H1 (cell line): ENCODE results near the gene RNF130. TPM values are rescaled to one million over a fixed set of nuclear protein-coding genes. Genes with fewer than 3 reads are reported as not detected.

Experiments
- CTCF ChIA-PET: fragments of 300-600 bp; sonication (Branson Sonifier 250); formaldehyde crosslinking; loops from one replicate; lab custom pipeline; 2021; ENCODE audit not compliant: partially characterized antibody; lab: Charles Lee
- POLR2A ChIA-PET: fragments of 300-600 bp; sonication (Branson Sonifier 250); formaldehyde crosslinking; loops from one replicate; lab custom pipeline; 2021; ENCODE audit warnings: inconsistent platforms; ENCODE audit not compliant: partially characterized antibody; lab: Charles Lee
- DNase-seq, 2 experiments: peaks; one replicate each; pipeline versions ENCODE4 v3.0.0 to v3.0.0-alpha.2; 2010 to 2022; ENCODE audit warnings: low spot score in 2 of 2, low read depth in 1 of 2, mixed read lengths in 1 of 2
- FAIRE-seq: peaks from 2 replicates; lab custom pipeline; 2011; peaks lifted over from hg19 to GRCh38; lab: Jason Lieb, UNC
- H2AFZ ChIP-seq: 2 replicates; pipeline ENCODE4 v1.8.1; 2012; ENCODE audit warnings: low read length, inconsistent platforms
- H2AK5ac ChIP-seq: 2 replicates; pipeline ENCODE4 v1.6.1; 2013; ENCODE audit warnings: low read depth, low read length
- H2BK120ac ChIP-seq: replicated peaks from 2 replicates; pipeline ENCODE3; 2013; ENCODE audit warnings: low read depth, low read length, inconsistent platforms
- H2BK12ac ChIP-seq: 2 replicates; pipeline ENCODE4 v1.6.1; 2013; ENCODE audit warnings: low read depth, low read length
- H2BK15ac ChIP-seq: 2 replicates; pipeline ENCODE4 v1.6.1; 2013; ENCODE audit warnings: low read length
- H2BK20ac ChIP-seq: 2 replicates; pipeline ENCODE4 v1.6.1; 2013; ENCODE audit warnings: low read length
- H2BK5ac ChIP-seq: 2 replicates; pipeline ENCODE4 v1.6.1; 2013; ENCODE audit warnings: low read depth, low read length
- H3K14ac ChIP-seq: 2 replicates; pipeline ENCODE4 v1.6.1; 2013; ENCODE audit warnings: inconsistent platforms; ENCODE audit not compliant: insufficient read length
- H3K18ac ChIP-seq: 2 replicates; pipeline ENCODE4 v1.6.1; 2013; ENCODE audit warnings: low read length; ENCODE audit errors: extremely low read depth
- H3K23ac ChIP-seq: 2 replicates; pipeline ENCODE4 v1.6.1; 2013; ENCODE audit warnings: inconsistent platforms; ENCODE audit not compliant: insufficient read length
- H3K23me2 ChIP-seq: 2 replicates; pipeline ENCODE4 v1.6.1; 2013; ENCODE audit warnings: low read depth, low read length
- H3K27ac ChIP-seq: 2 replicates; pipeline ENCODE4 v1.6.1; 2011; ENCODE audit warnings: low read depth, low read length, inconsistent platforms
- H3K27me3 ChIP-seq, 4 experiments: replicated peaks in 1 of 4; 1 replicate in 1 of 4; 2 replicates in 3 of 4; pipeline versions ENCODE4 v1.6.1 to v1.8.1; 2011 to 2013; ENCODE audit warnings: low read length in 3 of 4, mild to moderate bottlenecking in 3 of 4, inconsistent platforms in 2 of 4, mixed read lengths in 2 of 4, moderate library complexity in 1 of 4; ENCODE audit not compliant: control insufficient read depth in 3 of 4, insufficient read depth in 3 of 4; ENCODE audit errors: extremely low read depth in 1 of 4
- H3K36me3 ChIP-seq, 4 experiments: 2 replicates each; pipeline versions ENCODE4 v1.6.1 to v1.8.1; 2011 to 2013; ENCODE audit warnings: mild to moderate bottlenecking in 4 of 4, low read length in 3 of 4, moderate library complexity in 2 of 4, control low read depth in 1 of 4, inconsistent platforms in 1 of 4; ENCODE audit not compliant: insufficient read depth in 4 of 4, control insufficient read depth in 2 of 4
- H3K4ac ChIP-seq: replicated peaks from 2 replicates; pipeline ENCODE3; 2013; ENCODE audit warnings: low read length, low read depth, mixed read lengths, inconsistent platforms; ENCODE audit not compliant: insufficient read length
- H3K4me1 ChIP-seq, 4 experiments: replicated peaks in 1 of 4; 1 replicate in 1 of 4; 2 replicates in 3 of 4; pipeline versions ENCODE4 v1.6.1 to v1.8.1; 2011 to 2013; ENCODE audit warnings: low read length in 3 of 4, inconsistent platforms in 2 of 4, mixed read lengths in 1 of 4; ENCODE audit not compliant: insufficient read depth in 4 of 4, control insufficient read depth in 3 of 4
- H3K4me2 ChIP-seq, 2 experiments: 2 replicates each; pipeline versions ENCODE4 v1.6.1 to v1.8.1; 2011 to 2013; ENCODE audit warnings: low read depth in 2 of 2, low read length in 2 of 2, control low read depth in 1 of 2, inconsistent platforms in 1 of 2, mild to moderate bottlenecking in 1 of 2; ENCODE audit not compliant: insufficient read depth in 1 of 2
- H3K4me3 ChIP-seq, 4 experiments: fragments of 200-600, 300-600 bp in 1 of 4; sonication (generic), shearing (Covaris generic), sonication (Bioruptor Twin) in 1 of 4; 2 replicates each; pipeline versions ENCODE4 v1.5.1 to v1.8.1; 2011 to 2016; ENCODE audit warnings: low read length in 4 of 4, low read depth in 3 of 4, control low read depth in 2 of 4, inconsistent platforms in 2 of 4, mild to moderate bottlenecking in 2 of 4, mixed read lengths in 1 of 4, moderate library complexity in 1 of 4; ENCODE audit not compliant: insufficient read depth in 2 of 4; ENCODE audit errors: extremely low read depth in 1 of 4
- H3K56ac ChIP-seq: replicated peaks from 2 replicates; pipeline ENCODE3; 2013; ENCODE audit warnings: low read depth, mild to moderate bottlenecking, mixed read lengths, low read length, inconsistent platforms; ENCODE audit not compliant: insufficient read length
- H3K79me1 ChIP-seq: 2 replicates; pipeline ENCODE4 v1.6.1; 2013; ENCODE audit warnings: low read depth, low read length, control low read depth
- H3K79me2 ChIP-seq, 2 experiments: 2 replicates each; pipeline versions ENCODE4 v1.6.1 to v1.8.1; 2012 to 2013; ENCODE audit warnings: low read length in 2 of 2, mild to moderate bottlenecking in 2 of 2, inconsistent platforms in 1 of 2; ENCODE audit not compliant: insufficient read depth in 2 of 2, control insufficient read depth in 1 of 2
- H3K9ac ChIP-seq, 4 experiments: replicated peaks in 1 of 4; 1 replicate in 1 of 4; 2 replicates in 3 of 4; pipeline versions ENCODE4 v1.6.1 to v1.8.1; 2011 to 2013; ENCODE audit warnings: low read depth in 3 of 4, low read length in 3 of 4, control low read depth in 2 of 4, mild to moderate bottlenecking in 2 of 4, moderate library complexity in 2 of 4, inconsistent platforms in 1 of 4; ENCODE audit errors: extremely low read depth in 1 of 4
- H3K9me3 ChIP-seq, 2 experiments: 2 replicates each; pipeline versions ENCODE4 v1.6.1 to v1.8.1; 2012 to 2013; ENCODE audit warnings: mild to moderate bottlenecking in 2 of 2, moderate library complexity in 2 of 2, control low read depth in 1 of 2, inconsistent platforms in 1 of 2, low read depth in 1 of 2, low read length in 1 of 2, mixed read lengths in 1 of 2; ENCODE audit not compliant: insufficient read depth in 2 of 2
- H4K20me1 ChIP-seq, 2 experiments: replicated peaks in 1 of 2; 2 replicates each; pipeline versions ENCODE3 to v1.8.1; 2011 to 2013; ENCODE audit warnings: inconsistent platforms in 2 of 2, low read length in 2 of 2, mild to moderate bottlenecking in 1 of 2; ENCODE audit not compliant: insufficient read depth in 2 of 2, control insufficient read depth in 1 of 2
- H4K5ac ChIP-seq: 2 replicates; pipeline ENCODE4 v1.6.1; 2013; ENCODE audit warnings: low read length, low read depth, mixed read lengths, inconsistent platforms; ENCODE audit not compliant: insufficient read length
- H4K8ac ChIP-seq: 2 replicates; pipeline ENCODE4 v1.8.0; 2013; ENCODE audit warnings: mild to moderate bottlenecking, moderate library complexity, low read length, inconsistent platforms; ENCODE audit not compliant: insufficient read depth; ENCODE audit errors: extremely low read depth
- H4K91ac ChIP-seq: replicated peaks from 2 replicates; pipeline ENCODE3; 2013; ENCODE audit warnings: low read length, mixed read lengths, inconsistent platforms; ENCODE audit not compliant: insufficient read length
- CBX5 ChIP-seq: fragments of 300-800, 300-1000 bp; sonication (generic); IDR thresholded peaks from 2 replicates; pipeline ENCODE4 v1.7.1; 2016; ENCODE audit warnings: antibody characterized with exemption, low read length, low read depth
- CHD1 ChIP-seq: IDR thresholded peaks from 2 replicates; pipeline ENCODE4 v1.6.1; 2012; ENCODE audit warnings: low read depth, low read length, improper control_type of control experiment
- CREB1 ChIP-seq: IDR thresholded peaks from 2 replicates; pipeline ENCODE4 v1.6.1; 2012; ENCODE audit warnings: inconsistent platforms
- TCF12 ChIP-seq: IDR thresholded peaks from 2 replicates; pipeline ENCODE4 v1.6.1; 2011; ENCODE audit warnings: low read depth, mild to moderate bottlenecking, low read length
- WGBS, 2 experiments: shearing (Covaris generic) in 1 of 2; methylation state at CpG; one replicate each; pipeline versions ENCODE4 v1.1.6 to v1.1.7; 2013 to 2015; ENCODE audit warnings: low lambda C conversion rate in 2 of 2, mixed read lengths in 2 of 2, inconsistent platforms in 1 of 2, low coverage in 1 of 2, missing lambda C conversion rate in 1 of 2; ENCODE audit not compliant: insufficient replicate concordance in 2 of 2, insufficient coverage in 1 of 2, insufficient read length in 1 of 2; ENCODE audit errors: extremely low coverage in 1 of 2, missing lambda C conversion rate in 1 of 2; 5-methylcytosine and 5-hydroxymethylcytosine counted together
- polyA plus RNA-seq, 7 experiments: library from polyadenylated mRNA; depleted of rRNA in 3 of 7; stranded (reverse) in 5 of 7; unstranded in 2 of 7; fragments of >200 nt in 5 of 7; fragments of 200-250 nt in 2 of 7; gene quantifications; 1 replicate in 5 of 7; 2 replicates in 1 of 7; 4 replicates in 1 of 7; pipeline versions ENCODE4 v1.2.1 to v1.2.3, GENCODE V29; 2011 to 2013; ENCODE audit warnings: missing spikeins in 2 of 7, mixed read lengths in 2 of 7
- total RNA-seq: library from RNA; stranded (reverse); fragmentation: NEBNext Ultra II Directional; extraction: Animal tissue kit (Norgen Biotek cat#: 25700); gene quantifications from 2 replicates; pipeline ENCODE4 v1.2.1, GENCODE V29; 2021
- TF ChIP-seq, protein P1 (sequence below): IDR thresholded peaks from 2 replicates; pipeline ENCODE4 v1.6.1; 2012; ENCODE audit warnings: inconsistent platforms

The RNF130 gene
- total and polyA plus RNA-seq, 2 of the 8 experiments (the other 6 are each of a cell fraction or from before 2014, with no cell fraction given) = 65.1 to 70.0 TPM

DNA sequence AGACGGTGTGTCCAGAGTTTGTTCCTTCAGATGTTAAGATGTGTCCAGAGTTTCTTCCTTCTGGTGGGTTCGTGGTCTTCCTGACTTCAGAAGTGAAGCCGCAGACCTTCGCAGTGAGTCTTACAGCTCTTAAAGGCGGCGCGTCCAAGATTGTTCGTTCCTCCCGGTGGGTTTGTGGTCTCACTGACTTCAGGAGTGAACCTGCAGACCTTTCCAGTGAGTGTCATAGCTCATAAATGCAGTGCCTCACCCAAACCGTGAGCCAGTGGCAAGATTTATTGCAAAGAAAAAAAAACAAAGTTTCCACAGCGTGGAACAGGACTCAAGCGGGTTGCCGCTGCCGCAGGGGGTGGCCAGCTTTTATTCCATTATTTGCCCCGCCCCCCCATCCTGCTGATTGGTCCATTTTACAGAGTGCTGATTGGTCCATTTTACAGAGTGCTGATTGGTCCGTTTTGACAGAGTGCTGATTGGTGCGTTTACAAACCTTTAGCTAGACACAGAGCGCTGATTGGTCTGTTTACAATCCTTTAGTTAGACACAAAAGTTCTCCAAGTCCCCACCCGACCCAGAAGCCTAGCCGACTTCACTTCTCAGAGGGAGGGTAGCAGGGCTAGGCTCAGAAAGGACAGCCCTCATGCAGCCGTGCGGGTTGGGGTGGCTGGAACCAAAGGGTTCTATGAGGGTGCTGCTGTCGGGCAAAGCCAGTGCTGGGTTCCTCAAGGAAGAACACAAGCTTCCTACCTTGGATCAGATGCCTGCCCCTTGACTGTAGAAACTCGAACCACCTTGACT is 9.1 kb upstream of the RNF130 start:
- no peak overlapping the region for H3K14ac ChIP-seq
- H2AFZ ChIP-seq = no peak overlapping the region
- H3K4ac ChIP-seq = no peak overlapping the region
- H2BK15ac ChIP-seq = 0 out of 2 replicates have a peak overlapping the region, but pooled peaks have one; percentile 40
- TF ChIP-seq CHD1 = no peak
- TF ChIP-seq TCF12 = no peak
- no peak for TF ChIP-seq CREB1
- TF ChIP-seq, protein P1, sequence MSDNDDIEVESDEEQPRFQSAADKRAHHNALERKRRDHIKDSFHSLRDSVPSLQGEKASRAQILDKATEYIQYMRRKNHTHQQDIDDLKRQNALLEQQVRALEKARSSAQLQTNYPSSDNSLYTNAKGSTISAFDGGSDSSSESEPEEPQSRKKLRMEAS = no peak
- no peak for TF ChIP-seq CBX5
- H4K91ac ChIP-seq = peak overlapping the region; percentile 13
- H3K79me1 ChIP-seq = no peaks in the 10 kb centered on the region
- 92% methylated on average over 23 of the region's 24 CpGs; no CpG with 5 or more reads in 1 of the 2 experiments for WGBS, 2 experiments
- H2BK20ac ChIP-seq = peak overlapping the region; percentile 52
- H3K23me2 ChIP-seq = 0 out of 2 replicates have a peak, but pooled peaks cover 2% of the 10 kb centered on the region
- no peak overlapping the region for H2BK5ac ChIP-seq
- no peak overlapping the region for H3K4me2 ChIP-seq
- peak overlapping the region; percentile 86; the same call in 1 of the 2 replicates for H2BK12ac ChIP-seq
- peaks cover 3 to 6% of the 10 kb centered on the region in 2 experiments for H3K9me3 ChIP-seq
- DNase-seq (no peak), FAIRE-seq (no peak)
- H3K23ac ChIP-seq = no peak overlapping the region
- H3K56ac ChIP-seq = no peak overlapping the region
- no peak overlapping the region for H3K27ac ChIP-seq
- H4K20me1 ChIP-seq = no peaks in the 10 kb centered on the region
- no peak overlapping the region for H3K4me3 ChIP-seq
- POLR2A ChIA-PET = interaction anchor here (1.0 to 6.1 kb wide), 4 partner anchors 9 to 27 kb away, joined by 3 to 40 read pairs (median 6); partner anchors contain the start of gene RNF130
- H3K9ac ChIP-seq = no peak overlapping the region
- CTCF ChIA-PET = interaction anchor here (0.6 to 1.5 kb wide), 3 partner anchors 11 to 212 kb away, joined by 3 to 6 read pairs (median 4); no protein-coding TSS in a partner anchor
- H3K4me1 ChIP-seq = peaks cover 16 to 32% (median 25%) of the 10 kb centered on the region in 4 experiments
- H2BK120ac ChIP-seq = no peak overlapping the region
- no peaks in the 10 kb centered on the region for H3K36me3 ChIP-seq
- H3K27me3 ChIP-seq = peaks cover 0 to 3% (median 2%) of the 10 kb centered on the region in 4 experiments; a peak in 2 of 7 replicates
- H4K5ac ChIP-seq = no peak overlapping the region
- H3K79me2 ChIP-seq = no peaks in the 10 kb centered on the region
- no peak overlapping the region; the same call in 1 of the 2 replicates for H3K18ac ChIP-seq
- H4K8ac ChIP-seq = no peak overlapping the region
- no peak overlapping the region for H2AK5ac ChIP-seq
